Cardiac septum (tissue), 1 donor: Measurements from ENCODE around the gene KRTAP2-4. TPM values are rescaled to one million over a fixed set of nuclear protein-coding genes. Genes with fewer than 3 reads are reported as not detected.
"Not testable (repeated sequence)": the region's sequence is repeated elsewhere in the genome, so short reads cannot be mapped to it uniquely, and the experiment has no call there.

Source experiments
- DNase-seq: peaks from one replicate; pipeline ENCODE4 v3.0.0-alpha.2; 2020; ENCODE audit warnings: low spot score
- intact Hi-C: fragments of 100-400 bp; cut with DNase I; formaldehyde crosslinking; loops from one replicate; pipeline ENCODE4 v1.14.0; 2022
- total RNA-seq: library from RNA; stranded (reverse); fragmentation: NEBNext Ultra II Directional; extraction: Animal tissue kit (Norgen Biotek cat#: 25700); gene quantifications from one replicate; pipeline ENCODE4 v1.2.1, GENCODE V29; 2021
- donor health status: DM: no; HTN: no; CAD: no.

KRTAP2-4 gene
- total RNA-seq, 1 donor from 2014 or later: not detected

- intact Hi-C loops, DNase-seq: not testable (repeated sequence)
Measured at GRCh38 chr17:41046735-41047465, 18.8 kb downstream of the KRTAP2-4 start, which contains the start of gene KRTAP2-1. TSS of gene KRTAP2-1 (minus strand) at chr17:41047316. CDS start at chr17:41047267, 49 bp downstream.

GRCh38 chr17:41042953-41043352, 22.7 kb downstream of the KRTAP2-4 start:
- intact Hi-C loops: no loop called here
- no peak for DNase-seq

GRCh38 chr17:41040783-41041571, 24.7 kb downstream of the KRTAP2-4 start, which contains the start of gene KRTAP1-1:
TSS of gene KRTAP1-1 (minus strand) at chr17:41041450. CDS start at chr17:41041397, 53 bp downstream.
- intact Hi-C loops, DNase-seq: not testable (repeated sequence)

GRCh38 chr17:41037853-41038350, 27.8 kb downstream of the KRTAP2-4 start:
- DNase-seq: no peak
- intact Hi-C loops: no loop called here

- DNase-seq, intact Hi-C loops: not testable (repeated sequence)
Measured at GRCh38 chr17:41034346-41034935, 31.2 kb downstream of the KRTAP2-4 start, which contains the start of gene KRTAP1-3. TSS of gene KRTAP1-3 (minus strand) at chr17:41034874. CDS start at chr17:41034821, 53 bp downstream.

GRCh38 chr17:41029633-41030245, 35.9 kb downstream of the KRTAP2-4 start, which contains the start of gene KRTAP1-4:
TSS of gene KRTAP1-4 (minus strand) at chr17:41030195. CDS start at chr17:41030078, 117 bp downstream.
- intact Hi-C loops: no loop called here

GRCh38 chr17:41026715-41027471, 38.8 kb downstream of the KRTAP2-4 start, which contains the start of gene KRTAP1-5:
TSS of gene KRTAP1-5 (minus strand) at chr17:41027208. CDS start at chr17:41027155, 53 bp downstream.
- intact Hi-C loops: no loop called here
- DNase-seq: no peak

More at GRCh38 chr17:41029633-41030245, 35.9 kb downstream of the KRTAP2-4 start, which contains the start of gene KRTAP1-4:
- no peak for DNase-seq

GRCh38 chr17:41024697-41025096, 41.0 kb downstream of the KRTAP2-4 start:
- intact Hi-C loops: no loop called here
- DNase-seq: no peak

GRCh38 chr17:41020336-41020735, 45.3 kb downstream of the KRTAP2-4 start:
- no peak for DNase-seq
- intact Hi-C loops: no loop called here

GRCh38 chr17:41019415-41019814, 46.3 kb downstream of the KRTAP2-4 start:
- intact Hi-C loops: no loop called here
- DNase-seq: no peak

GRCh38 chr17:41018541-41018940, 47.1 kb downstream of the KRTAP2-4 start:
- no peak for DNase-seq
- intact Hi-C loops: no loop called here

GRCh38 chr17:41016578-41017215, 49.0 kb downstream of the KRTAP2-4 start:
- DNase-seq: no peak
- intact Hi-C loops: no loop called here

- intact Hi-C loops: no loop called here
- DNase-seq: no peak
Measured at GRCh38 chr17:41015454-41015853, 50.2 kb downstream of the KRTAP2-4 start.

Other genes starting within 250 kb of the KRTAP2-4 start
- 45.2 TPM for gene KRT10, start 243.3 kb downstream of the KRTAP2-4 start, total RNA-seq
- not detected for gene KRT12, start 198.7 kb downstream of the KRTAP2-4 start, total RNA-seq
- gene KRT20, start 180.6 kb downstream of the KRTAP2-4 start, total RNA-seq: not detected
- 0.13 TPM for gene KRT23, start 128.2 kb downstream of the KRTAP2-4 start, total RNA-seq
- gene KRT39, start 98.9 kb downstream of the KRTAP2-4 start, total RNA-seq: not detected
- gene KRT40, start 81.6 kb downstream of the KRTAP2-4 start, total RNA-seq: not detected
- gene KRTAP3-3, start 71.7 kb downstream of the KRTAP2-4 start, total RNA-seq: not detected
- not detected for gene KRTAP3-2, start 66.0 kb downstream of the KRTAP2-4 start, total RNA-seq
- not detected for gene KRTAP3-1, start 56.8 kb downstream of the KRTAP2-4 start, total RNA-seq
- gene KRTAP1-5, start 38.7 kb downstream of the KRTAP2-4 start, total RNA-seq: not detected
- not detected for gene KRTAP1-4, start 35.7 kb downstream of the KRTAP2-4 start, total RNA-seq
- not detected for gene KRTAP1-3, start 31.0 kb downstream of the KRTAP2-4 start, total RNA-seq
- not detected for gene KRTAP1-1, start 24.4 kb downstream of the KRTAP2-4 start, total RNA-seq
- not detected for gene KRTAP2-1, start 18.6 kb downstream of the KRTAP2-4 start, total RNA-seq
- gene KRTAP2-2, start 10.6 kb downstream of the KRTAP2-4 start, total RNA-seq: not detected
- not detected for gene KRTAP2-3, start 5.8 kb downstream of the KRTAP2-4 start, total RNA-seq
- gene KRTAP4-7, start 18.3 kb upstream of the KRTAP2-4 start, total RNA-seq: not detected
- not detected for gene KRTAP4-8, start 32.3 kb upstream of the KRTAP2-4 start, total RNA-seq
- gene KRTAP4-16, start 36.3 kb upstream of the KRTAP2-4 start, total RNA-seq: not detected
- gene KRTAP4-9, start 39.5 kb upstream of the KRTAP2-4 start, total RNA-seq: not detected
- gene KRTAP4-11, start 52.5 kb upstream of the KRTAP2-4 start, total RNA-seq: not detected
- not detected for gene KRTAP4-12, start 58.3 kb upstream of the KRTAP2-4 start, total RNA-seq
- not detected for gene KRTAP4-6, start 74.7 kb upstream of the KRTAP2-4 start, total RNA-seq
- not detected for gene KRTAP4-5, start 83.9 kb upstream of the KRTAP2-4 start, total RNA-seq
- gene KRTAP4-4, start 94.9 kb upstream of the KRTAP2-4 start, total RNA-seq: not detected
- not detected for gene KRTAP4-3, start 102.3 kb upstream of the KRTAP2-4 start, total RNA-seq
- gene KRTAP4-2, start 112.3 kb upstream of the KRTAP2-4 start, total RNA-seq: not detected
- not detected for gene KRTAP4-1, start 119.0 kb upstream of the KRTAP2-4 start, total RNA-seq
- not detected for gene KRTAP9-1, start 124.0 kb upstream of the KRTAP2-4 start, total RNA-seq
- gene KRTAP9-2, start 160.8 kb upstream of the KRTAP2-4 start, total RNA-seq: not detected
- gene KRTAP9-3, start 166.6 kb upstream of the KRTAP2-4 start, total RNA-seq: not detected
- not detected for gene KRTAP9-8, start 172.1 kb upstream of the KRTAP2-4 start, total RNA-seq
- not detected for gene KRTAP9-4, start 183.8 kb upstream of the KRTAP2-4 start, total RNA-seq
- not detected for gene KRTAP9-9, start 189.5 kb upstream of the KRTAP2-4 start, total RNA-seq
- not detected for gene KRTAP9-6, start 199.5 kb upstream of the KRTAP2-4 start, total RNA-seq
- gene KRTAP9-7, start 209.8 kb upstream of the KRTAP2-4 start, total RNA-seq: not detected
- not detected for gene KRTAP29-1, start 237.0 kb upstream of the KRTAP2-4 start, total RNA-seq
- gene KRTAP16-1, start 243.4 kb upstream of the KRTAP2-4 start, total RNA-seq: not detected
- not detected for gene KRTAP17-1, start 249.8 kb upstream of the KRTAP2-4 start, total RNA-seq